Karpas-422 (cell line): ENCODE measurements around the gene TCAP. TPM values are rescaled to one million over a fixed set of nuclear protein-coding genes. Genes with fewer than 3 reads are reported as not detected.

Source experiments
- DNase-seq: peaks from one replicate; pipeline ENCODE4 v3.0.0-alpha.2; 2015
- H2AFZ ChIP-seq: fragments of 200-600 bp; sonication (generic); 2 replicates; pipeline ENCODE4 v1.6.1; 2014; ENCODE audit warnings: antibody characterized with exemption, low read length, mixed read lengths
- H3K27ac ChIP-seq: fragments of 200-600 bp; sonication (generic); 2 replicates; pipeline ENCODE4 v1.5.1; 2014; ENCODE audit warnings: mild to moderate bottlenecking, low read length, moderate library complexity
- H3K27me3 ChIP-seq: fragments of 200-600 bp; sonication (generic); 2 replicates; pipeline ENCODE4 v1.6.1; 2014; ENCODE audit warnings: low read length, mixed read lengths
- H3K36me3 ChIP-seq: fragments of 200-600 bp; sonication (generic); 2 replicates; pipeline ENCODE4 v1.6.1; 2014; ENCODE audit warnings: low read length, mixed read lengths; ENCODE audit not compliant: insufficient read depth
- H3K4me1 ChIP-seq: fragments of 200-600 bp; sonication (generic); 2 replicates; pipeline ENCODE4 v1.6.1; 2014; ENCODE audit warnings: mild to moderate bottlenecking, low read length, mixed read lengths
- H3K4me2 ChIP-seq: fragments of 200-600 bp; sonication (generic); 2 replicates; pipeline ENCODE4 v1.6.1; 2014; ENCODE audit warnings: low read length, low read depth, mild to moderate bottlenecking; ENCODE audit not compliant: poor library complexity, severe bottlenecking
- H3K4me3 ChIP-seq: fragments of 200-600 bp; sonication (generic); 2 replicates; pipeline ENCODE4 v1.5.1; 2014; ENCODE audit warnings: mild to moderate bottlenecking, antibody characterized with exemption, low read length, mixed read lengths
- H3K79me2 ChIP-seq: fragments of 200-600 bp; sonication (generic); 2 replicates; pipeline ENCODE4 v1.6.1; 2014; ENCODE audit warnings: mild to moderate bottlenecking, low read length, mixed read lengths
- H3K9ac ChIP-seq: fragments of 200-600 bp; sonication (generic); 2 replicates; pipeline ENCODE4 v1.6.0; 2014; ENCODE audit warnings: low read length
- H3K9me2 ChIP-seq: fragments of 200-600 bp; sonication (generic), shearing (Covaris generic); replicated peaks from 2 replicates; pipeline ENCODE4 v1.6.0; 2014; ENCODE audit warnings: mild to moderate bottlenecking, low read length, moderate library complexity; ENCODE audit not compliant: insufficient read depth
- H3K9me3 ChIP-seq: fragments of 300-700, 200-600 bp; sonication (generic); 2 replicates; pipeline ENCODE4 v1.6.1; 2014; ENCODE audit warnings: low read length, mixed read lengths
- H4K20me1 ChIP-seq: fragments of 200-600 bp; sonication (generic); 2 replicates; pipeline ENCODE4 v1.6.1; 2014; ENCODE audit warnings: mild to moderate bottlenecking, antibody characterized with exemption, low read length, low read depth; ENCODE audit not compliant: insufficient read depth
- total RNA-seq: library from RNA; depleted of rRNA; stranded (reverse); fragments of >200 nt; shearing (Covaris generic); gene quantifications from 2 replicates; pipeline ENCODE4 v1.2.3, GENCODE V29; 2014; ENCODE audit warnings: low replicate concordance; rRNA removed

The TCAP gene
- total RNA-seq, 1 experiment from 2014 or later = 1.5 TPM

- no peak overlapping the region for H3K4me3 ChIP-seq
- DNase-seq = no peak
- no peaks in the 10 kb centered on the region for H3K27me3 ChIP-seq
- no peaks in the 10 kb centered on the region for H3K36me3 ChIP-seq
- no peak overlapping the region for H3K9ac ChIP-seq
- no peaks in the 10 kb centered on the region for H3K9me3 ChIP-seq
- no peak overlapping the region for H2AFZ ChIP-seq
- no peak overlapping the region for H3K4me2 ChIP-seq
- no peaks in the 10 kb centered on the region for H4K20me1 ChIP-seq
- no peaks in the 10 kb centered on the region for H3K79me2 ChIP-seq
- no peaks in the 10 kb centered on the region for H3K4me1 ChIP-seq
- H3K27ac ChIP-seq = no peak overlapping the region
- no peaks in the 10 kb centered on the region for H3K9me2 ChIP-seq
These were observed 50.4 kb downstream of the TCAP start for GRCh38 chr17:39715375-39716072.

Other genes starting within 250 kb of the TCAP start
- 26.0 and 40.0 TPM in 2 replicates for gene MED1, start 214.1 kb upstream of the TCAP start, total RNA-seq
- gene CDK12, start 203.9 kb upstream of the TCAP start, total RNA-seq = 58.8 and 67.0 TPM in 2 replicates
- gene NEUROD2, start 57.4 kb upstream of the TCAP start, total RNA-seq = not detected in 2 replicates
- gene PPP1R1B, start 38.4 kb upstream of the TCAP start, total RNA-seq = not detected in 2 replicates
- gene STARD3, start 28.2 kb upstream of the TCAP start, total RNA-seq = 42.9 and 43.5 TPM in 2 replicates
- gene PNMT, start 3.1 kb downstream of the TCAP start, total RNA-seq = 6.8 TPM in 1 of 2 replicates, not detected in the other
- 10.6 and 20.2 TPM in 2 replicates for gene PGAP3, start 22.7 kb downstream of the TCAP start, total RNA-seq
- gene ERBB2, start 34.7 kb downstream of the TCAP start, total RNA-seq = 7.3 and 10.9 TPM in 2 replicates
- gene MIEN1, start 65.2 kb downstream of the TCAP start, total RNA-seq = 77.8 and 78.6 TPM in 2 replicates
- 0.18 and 1.5 TPM in 2 replicates for gene GRB7, start 72.6 kb downstream of the TCAP start, total RNA-seq
- 83.0 and 137 TPM in 2 replicates for gene IKZF3, start 199.0 kb downstream of the TCAP start, total RNA-seq
- gene ZPBP2, start 202.9 kb downstream of the TCAP start, total RNA-seq = 3.9 and 10.4 TPM in 2 replicates